ENCODE data around the gene ARHGDIB.

Gene ARHGDIB

GRCh38 chr12:14913381-14913781 is 48.0 kb downstream of the ARHGDIB start:
- Histone ChIP-seq H3K79me2 (ENCODE audit: control insufficient read depth, insufficient read depth, low read length, unreplicated experiment) (no peaks in the 10 kb centered on the region), H2AFZ (ENCODE audit: low read length, unreplicated experiment) (no peak overlapping the region), H3K36me3 (ENCODE audit: insufficient read depth, low read length) (no peaks in the 10 kb centered on the region)

GRCh38 chr12:14911131-14911530 is 50.3 kb downstream of the ARHGDIB start:
- Histone ChIP-seq H3K36me3 (ENCODE audit: insufficient read depth, low read length) (no peaks in the 10 kb centered on the region), H3K4me3 (ENCODE audit: low read depth, low read length) (no peak overlapping the region), H2AFZ (ENCODE audit: low read length, unreplicated experiment) (no peak overlapping the region), H3K27me3 (ENCODE audit: insufficient read depth, low read length) (no peaks in the 10 kb centered on the region), H3K4me1 (ENCODE audit: control insufficient read depth, insufficient read depth, low read length, unreplicated experiment) (peaks cover 14% of the 10 kb centered on the region), H3K79me2 (ENCODE audit: control insufficient read depth, insufficient read depth, low read length, unreplicated experiment) (no peaks in the 10 kb centered on the region), H3K27ac (ENCODE audit: low read depth, low read length) (peak overlapping the region; percentile 59; the same call in 1 of the 2 replicates)

More at GRCh38 chr12:14913381-14913781, 48.0 kb downstream of the ARHGDIB start:
- Histone ChIP-seq H3K27ac (ENCODE audit: low read depth, low read length) (no peak overlapping the region), H3K27me3 (ENCODE audit: insufficient read depth, low read length) (no peaks in the 10 kb centered on the region), H3K4me1 (ENCODE audit: control insufficient read depth, insufficient read depth, low read length, unreplicated experiment) (peaks cover 14% of the 10 kb centered on the region), H3K4me3 (ENCODE audit: low read depth, low read length) (no peak overlapping the region)

GRCh38 chr12:14910090-14910915 is 51.1 kb downstream of the ARHGDIB start:
- Histone ChIP-seq H3K4me3 (ENCODE audit: low read depth, low read length) (peak overlapping the region; percentile 18; the same call in 1 of the 2 replicates), H3K36me3 (ENCODE audit: insufficient read depth, low read length) (no peaks in the 10 kb centered on the region), H3K79me2 (ENCODE audit: control insufficient read depth, insufficient read depth, low read length, unreplicated experiment) (no peaks in the 10 kb centered on the region), H3K27me3 (ENCODE audit: insufficient read depth, low read length) (no peaks in the 10 kb centered on the region), H3K4me1 (ENCODE audit: control insufficient read depth, insufficient read depth, low read length, unreplicated experiment) (peaks cover 14% of the 10 kb centered on the region), H3K27ac (ENCODE audit: low read depth, low read length) (peak overlapping the region; percentile 59), H2AFZ (ENCODE audit: low read length, unreplicated experiment) (peak overlapping the region; percentile 17)

- H3K27ac ChIP-seq (ENCODE audit: low read depth, low read length): no peak overlapping the region
- no peaks in the 10 kb centered on the region for H3K79me2 ChIP-seq (ENCODE audit: control insufficient read depth, insufficient read depth, low read length, unreplicated experiment)
- H3K4me1 ChIP-seq (ENCODE audit: control insufficient read depth, insufficient read depth, low read length, unreplicated experiment): peaks cover 17% of the 10 kb centered on the region
- H3K27me3 ChIP-seq (ENCODE audit: insufficient read depth, low read length): no peaks in the 10 kb centered on the region
- H3K4me3 ChIP-seq (ENCODE audit: low read depth, low read length): no peak overlapping the region
- H3K36me3 ChIP-seq (ENCODE audit: insufficient read depth, low read length): no peaks in the 10 kb centered on the region
- no peak overlapping the region for H2AFZ ChIP-seq (ENCODE audit: low read length, unreplicated experiment)
Observed at GRCh38 chr12:14907953-14908352, 53.4 kb downstream of the ARHGDIB start.

GRCh38 chr12:14906114-14906513 is 55.3 kb downstream of the ARHGDIB start:
- no peak overlapping the region for H3K27ac ChIP-seq (ENCODE audit: low read depth, low read length)
- no peaks in the 10 kb centered on the region for H3K27me3 ChIP-seq (ENCODE audit: insufficient read depth, low read length)
- H3K36me3 ChIP-seq (ENCODE audit: insufficient read depth, low read length): no peaks in the 10 kb centered on the region
- no peaks in the 10 kb centered on the region for H3K79me2 ChIP-seq (ENCODE audit: control insufficient read depth, insufficient read depth, low read length, unreplicated experiment)
- H3K4me1 ChIP-seq (ENCODE audit: control insufficient read depth, insufficient read depth, low read length, unreplicated experiment): peaks cover 17% of the 10 kb centered on the region
- no peak overlapping the region for H3K4me3 ChIP-seq (ENCODE audit: low read depth, low read length)
- no peak overlapping the region for H2AFZ ChIP-seq (ENCODE audit: low read length, unreplicated experiment)

GRCh38 chr12:14905269-14906004 is 56.0 kb downstream of the ARHGDIB start:
- Histone ChIP-seq H3K4me3 (ENCODE audit: low read depth, low read length) (no peak overlapping the region), H3K27me3 (ENCODE audit: insufficient read depth, low read length) (no peaks in the 10 kb centered on the region), H3K4me1 (ENCODE audit: control insufficient read depth, insufficient read depth, low read length, unreplicated experiment) (peaks cover 10% of the 10 kb centered on the region), H3K79me2 (ENCODE audit: control insufficient read depth, insufficient read depth, low read length, unreplicated experiment) (no peaks in the 10 kb centered on the region), H3K36me3 (ENCODE audit: insufficient read depth, low read length) (no peaks in the 10 kb centered on the region), H3K27ac (ENCODE audit: low read depth, low read length) (no peak overlapping the region), H2AFZ (ENCODE audit: low read length, unreplicated experiment) (no peak overlapping the region)

GRCh38 chr12:14904854-14905253 is 56.5 kb downstream of the ARHGDIB start:
- H3K27me3 ChIP-seq (ENCODE audit: insufficient read depth, low read length): no peaks in the 10 kb centered on the region
- no peaks in the 10 kb centered on the region for H3K79me2 ChIP-seq (ENCODE audit: control insufficient read depth, insufficient read depth, low read length, unreplicated experiment)
- no peak overlapping the region for H2AFZ ChIP-seq (ENCODE audit: low read length, unreplicated experiment)
- H3K36me3 ChIP-seq (ENCODE audit: insufficient read depth, low read length): no peaks in the 10 kb centered on the region
- no peak overlapping the region for H3K4me3 ChIP-seq (ENCODE audit: low read depth, low read length)
- H3K27ac ChIP-seq (ENCODE audit: low read depth, low read length): no peak overlapping the region
- peaks cover 4% of the 10 kb centered on the region for H3K4me1 ChIP-seq (ENCODE audit: control insufficient read depth, insufficient read depth, low read length, unreplicated experiment)

GRCh38 chr12:14903386-14904098 is 57.9 kb downstream of the ARHGDIB start:
- H3K79me2 ChIP-seq (ENCODE audit: control insufficient read depth, insufficient read depth, low read length, unreplicated experiment): no peaks in the 10 kb centered on the region

GRCh38 chr12:14902465-14902864 is 58.9 kb downstream of the ARHGDIB start:
- H3K27me3 ChIP-seq (ENCODE audit: insufficient read depth, low read length): no peaks in the 10 kb centered on the region
- peak overlapping the region; percentile 40 for H2AFZ ChIP-seq (ENCODE audit: low read length, unreplicated experiment)
- H3K27ac ChIP-seq (ENCODE audit: low read depth, low read length): no peak overlapping the region
- H3K36me3 ChIP-seq (ENCODE audit: insufficient read depth, low read length): no peaks in the 10 kb centered on the region
- H3K4me3 ChIP-seq (ENCODE audit: low read depth, low read length): peak overlapping the region; percentile 30; the same call in 1 of the 2 replicates
- H3K79me2 ChIP-seq (ENCODE audit: control insufficient read depth, insufficient read depth, low read length, unreplicated experiment): no peaks in the 10 kb centered on the region
- H3K4me1 ChIP-seq (ENCODE audit: control insufficient read depth, insufficient read depth, low read length, unreplicated experiment): peaks cover 3% of the 10 kb centered on the region

More at GRCh38 chr12:14903386-14904098, 57.9 kb downstream of the ARHGDIB start:
- Histone ChIP-seq H3K36me3 (ENCODE audit: insufficient read depth, low read length) (no peaks in the 10 kb centered on the region), H3K4me3 (ENCODE audit: low read depth, low read length) (no peak overlapping the region), H3K27me3 (ENCODE audit: insufficient read depth, low read length) (no peaks in the 10 kb centered on the region), H2AFZ (ENCODE audit: low read length, unreplicated experiment) (no peak overlapping the region), H3K4me1 (ENCODE audit: control insufficient read depth, insufficient read depth, low read length, unreplicated experiment) (peaks cover 3% of the 10 kb centered on the region), H3K27ac (ENCODE audit: low read depth, low read length) (no peak overlapping the region)

GRCh38 chr12:14901228-14901562 is 60.2 kb downstream of the ARHGDIB start:
- Histone ChIP-seq H3K4me1 (ENCODE audit: control insufficient read depth, insufficient read depth, low read length, unreplicated experiment) (peaks cover 14% of the 10 kb centered on the region), H3K79me2 (ENCODE audit: control insufficient read depth, insufficient read depth, low read length, unreplicated experiment) (no peaks in the 10 kb centered on the region), H3K27me3 (ENCODE audit: insufficient read depth, low read length) (no peaks in the 10 kb centered on the region), H3K4me3 (ENCODE audit: low read depth, low read length) (no peak overlapping the region), H3K27ac (ENCODE audit: low read depth, low read length) (no peak overlapping the region), H3K36me3 (ENCODE audit: insufficient read depth, low read length) (no peaks in the 10 kb centered on the region), H2AFZ (ENCODE audit: low read length, unreplicated experiment) (no peak overlapping the region)
